HL-60/S4 (cell line): ENCODE data around the gene BIRC3.
"Not testable (repeated sequence)": the region's sequence is repeated elsewhere in the genome, so short reads cannot be mapped to it uniquely, and the experiment has no call there.

ENCODE experiments used
- in situ Hi-C: fragments of 300-500 bp; cut with MboI; formaldehyde crosslinking; loops from 2 replicates; pipeline ENCODE4 v1.14.3; 2022; ENCODE audit warnings: low sequenced_read_pairs

Gene BIRC3

DNA sequence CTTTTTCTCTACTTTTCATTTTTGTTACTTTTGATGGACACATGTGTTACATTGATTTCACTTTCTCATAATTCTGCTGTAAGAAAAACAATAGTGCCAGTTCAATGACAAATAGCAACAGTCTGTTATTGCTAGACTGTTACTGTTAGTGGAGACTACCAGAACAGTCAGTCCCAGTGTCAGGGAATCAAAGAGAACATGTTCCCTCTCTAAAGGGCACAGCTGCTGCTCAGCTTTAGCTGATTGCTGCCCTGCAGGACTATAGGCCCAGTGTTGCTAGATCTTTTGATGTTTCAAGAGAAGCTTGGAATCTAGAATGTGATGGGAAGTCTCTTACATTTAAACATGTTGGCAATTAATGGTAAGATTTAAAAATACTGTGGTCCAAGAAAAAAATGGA, 3.4 kb downstream of the BIRC3 start:
- in situ Hi-C loops = no loop called here

- in situ Hi-C loops = no loop called here
Measured at GRCh38 chr11:102322560-102322959, 5.3 kb downstream of the BIRC3 start.

DNA sequence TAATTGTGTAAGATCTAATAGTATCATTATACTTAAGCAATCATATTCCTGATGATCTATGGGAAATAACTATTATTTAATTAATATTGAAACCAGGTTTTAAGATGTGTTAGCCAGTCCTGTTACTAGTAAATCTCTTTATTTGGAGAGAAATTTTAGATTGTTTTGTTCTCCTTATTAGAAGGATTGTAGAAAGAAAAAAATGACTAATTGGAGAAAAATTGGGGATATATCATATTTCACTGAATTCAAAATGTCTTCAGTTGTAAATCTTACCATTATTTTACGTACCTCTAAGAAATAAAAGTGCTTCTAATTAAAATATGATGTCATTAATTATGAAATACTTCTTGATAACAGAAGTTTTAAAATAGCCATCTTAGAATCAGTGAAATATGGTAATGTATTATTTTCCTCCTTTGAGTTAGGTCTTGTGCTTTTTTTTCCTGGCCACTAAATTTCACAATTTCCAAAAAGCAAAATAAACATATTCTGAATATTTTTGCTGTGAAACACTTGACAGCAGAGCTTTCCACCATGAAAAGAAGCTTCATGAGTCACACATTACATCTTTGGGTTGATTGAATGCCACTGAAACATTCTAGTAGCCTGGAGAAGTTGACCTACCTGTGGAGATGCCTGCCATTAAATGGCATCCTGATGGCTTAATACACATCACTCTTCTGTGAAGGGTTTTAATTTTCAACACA, 6.4 kb downstream of the BIRC3 start:
- in situ Hi-C loops = no loop called here

DNA sequence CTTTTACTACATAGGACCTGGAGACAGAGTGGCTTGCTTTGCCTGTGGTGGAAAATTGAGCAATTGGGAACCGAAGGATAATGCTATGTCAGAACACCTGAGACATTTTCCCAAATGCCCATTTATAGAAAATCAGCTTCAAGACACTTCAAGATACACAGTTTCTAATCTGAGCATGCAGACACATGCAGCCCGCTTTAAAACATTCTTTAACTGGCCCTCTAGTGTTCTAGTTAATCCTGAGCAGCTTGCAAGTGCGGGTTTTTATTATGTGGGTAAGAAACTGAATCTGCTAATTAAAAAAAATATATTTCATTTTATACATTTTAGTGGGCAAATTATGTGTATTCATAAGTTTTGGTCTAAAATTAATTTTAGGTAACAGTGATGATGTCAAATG, 7.8 kb downstream of the BIRC3 start:
- in situ Hi-C loops = no loop called here

DNA sequence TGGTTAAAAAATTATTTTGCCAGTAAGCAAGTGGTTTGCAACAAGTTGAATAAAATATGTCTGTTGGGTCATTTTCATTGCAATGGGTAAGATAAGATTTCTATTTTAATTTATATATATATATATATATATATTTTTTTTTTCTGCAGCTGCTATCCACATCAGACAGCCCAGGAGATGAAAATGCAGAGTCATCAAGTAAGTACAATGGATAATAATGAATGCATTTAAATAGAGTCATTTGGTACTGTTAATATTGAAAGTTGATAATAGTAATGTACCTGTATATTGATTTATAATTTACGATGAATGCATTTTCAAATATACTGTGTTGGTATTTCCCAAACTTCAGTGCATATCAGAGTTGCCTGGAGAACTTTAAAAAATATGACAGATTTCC, 11.5 kb downstream of the BIRC3 start:
- in situ Hi-C loops = no loop called here

DNA sequence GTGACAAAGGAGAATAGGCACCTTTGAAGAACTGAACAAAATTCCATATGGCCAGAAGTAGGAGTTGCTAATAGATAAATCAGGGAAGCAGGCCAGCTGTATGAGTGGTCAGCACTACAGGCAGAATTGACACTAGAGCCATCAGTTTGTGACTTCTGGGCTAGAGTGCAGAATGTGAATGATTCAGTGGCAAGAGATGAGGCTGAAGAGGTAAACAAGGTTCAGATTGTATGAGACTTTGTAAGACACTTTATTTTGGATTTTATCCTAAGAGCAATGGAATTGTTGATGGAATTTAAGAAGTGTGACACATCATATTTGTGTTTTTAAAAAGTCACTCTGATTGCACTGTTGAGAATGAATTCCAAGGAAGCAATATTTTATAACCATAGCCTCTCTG, 12.9 kb downstream of the BIRC3 start:
- in situ Hi-C loops = no loop called here

DNA sequence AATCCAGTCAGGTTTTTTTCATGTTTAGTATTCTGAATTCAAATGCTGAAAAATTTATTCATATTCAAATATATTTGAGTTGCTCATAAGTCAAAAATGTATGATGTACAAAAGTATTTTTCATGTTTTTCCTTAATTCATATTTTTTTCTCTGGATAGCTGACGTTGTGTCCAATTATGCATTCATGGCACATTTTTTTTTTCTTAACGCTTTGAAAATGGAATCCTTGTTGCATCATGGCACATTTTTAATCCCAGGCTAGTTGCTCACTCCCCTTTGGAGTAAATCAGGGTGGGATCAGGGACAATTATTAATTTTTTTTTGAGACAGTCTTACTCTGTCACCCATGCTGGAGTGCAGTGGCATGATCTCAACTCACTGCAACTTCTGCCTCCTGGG, 14.1 kb downstream of the BIRC3 start:
- in situ Hi-C loops = no loop called here

DNA sequence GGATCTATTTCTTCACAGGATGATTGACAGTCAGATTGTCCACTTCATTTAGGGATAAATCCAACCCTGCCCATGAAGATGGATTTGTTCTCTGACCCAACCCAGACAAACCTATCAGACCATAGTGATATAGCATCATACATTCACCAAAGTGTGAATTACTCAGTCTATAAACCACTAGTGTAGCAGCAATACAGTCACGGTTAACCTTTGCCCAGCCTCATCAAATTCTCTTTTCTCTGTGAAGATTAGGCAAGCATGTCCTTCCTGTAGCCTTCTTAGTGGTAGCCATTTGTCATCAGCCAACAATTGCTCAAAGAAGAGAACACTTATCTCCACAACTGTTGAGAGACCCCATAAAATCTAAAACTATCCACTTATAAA, 15.3 kb downstream of the BIRC3 start:
- in situ Hi-C loops = no loop called here

DNA sequence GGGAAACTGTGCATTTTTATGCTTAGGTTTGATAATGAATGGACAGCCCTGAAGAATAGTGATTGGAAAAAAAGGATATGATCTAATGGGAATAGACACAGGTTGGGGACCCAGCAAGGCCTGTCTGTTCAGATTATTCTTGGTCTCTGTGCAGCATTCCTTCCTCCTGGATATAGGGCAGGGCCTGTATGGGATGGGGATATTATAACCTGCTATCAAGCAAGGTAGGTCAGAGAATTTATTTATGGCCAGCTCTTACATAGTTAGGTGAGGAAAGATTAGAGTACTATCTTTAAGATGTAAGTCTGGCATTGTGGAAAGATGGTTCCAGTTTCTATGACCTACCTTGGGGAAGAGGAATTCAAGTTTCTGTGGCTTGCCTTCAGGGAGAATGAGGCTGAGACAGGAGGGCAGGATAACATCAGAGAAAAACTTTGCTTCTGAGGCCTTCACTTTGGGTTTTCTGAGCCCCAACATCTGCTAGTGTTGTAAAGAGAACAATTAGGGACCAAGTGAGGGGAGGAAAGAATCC, 21.3 kb downstream of the BIRC3 start:
- in situ Hi-C loops = no loop called here

DNA sequence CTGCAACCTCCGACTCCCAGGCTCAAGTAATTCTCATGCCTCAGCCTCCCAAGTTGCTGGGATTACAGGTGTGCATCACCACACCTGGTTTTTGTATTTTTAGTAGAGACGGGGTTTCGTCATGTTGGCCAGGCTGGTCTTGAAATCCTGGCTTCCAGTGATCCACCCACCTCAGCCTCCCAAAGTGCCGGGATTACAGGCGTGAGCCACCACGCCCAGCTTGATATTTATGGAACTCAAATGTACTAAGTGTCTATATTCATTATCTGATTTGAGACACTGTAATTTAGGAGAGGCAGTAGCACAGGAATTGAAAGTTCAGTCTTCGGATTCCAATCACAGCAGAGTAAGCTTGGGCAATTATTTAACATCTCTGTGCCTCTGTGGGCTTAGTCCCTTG, 24.0 kb downstream of the BIRC3 start:
- in situ Hi-C loops = not testable (repeated sequence)

DNA sequence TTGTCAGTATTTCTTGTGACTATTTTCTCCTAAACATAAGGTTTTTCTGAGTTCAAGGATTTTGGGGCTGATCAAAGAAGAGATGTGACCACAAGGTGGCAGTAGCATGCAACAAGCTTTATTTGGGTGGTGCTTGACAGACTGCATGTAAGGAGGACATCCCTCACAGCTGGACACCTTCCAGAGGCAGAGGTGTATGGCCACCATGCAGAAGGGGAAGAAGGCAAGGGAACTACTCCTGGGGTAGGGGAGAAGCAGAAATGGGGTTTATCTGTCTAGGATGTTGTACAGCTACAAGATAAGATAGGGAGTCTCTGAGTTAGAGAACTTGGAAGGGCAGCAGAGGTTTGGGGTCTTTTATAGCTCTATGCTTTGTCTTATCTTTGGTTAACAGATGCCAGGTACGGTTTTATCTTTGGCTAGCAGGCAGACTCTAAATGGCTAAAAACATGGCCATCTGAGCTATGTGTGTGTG, 24.6 kb downstream of the BIRC3 start:
- in situ Hi-C loops = no loop called here

GRCh38 chr11:102343809-102344208, 26.5 kb downstream of the BIRC3 start:
- in situ Hi-C loops = no loop called here

DNA sequence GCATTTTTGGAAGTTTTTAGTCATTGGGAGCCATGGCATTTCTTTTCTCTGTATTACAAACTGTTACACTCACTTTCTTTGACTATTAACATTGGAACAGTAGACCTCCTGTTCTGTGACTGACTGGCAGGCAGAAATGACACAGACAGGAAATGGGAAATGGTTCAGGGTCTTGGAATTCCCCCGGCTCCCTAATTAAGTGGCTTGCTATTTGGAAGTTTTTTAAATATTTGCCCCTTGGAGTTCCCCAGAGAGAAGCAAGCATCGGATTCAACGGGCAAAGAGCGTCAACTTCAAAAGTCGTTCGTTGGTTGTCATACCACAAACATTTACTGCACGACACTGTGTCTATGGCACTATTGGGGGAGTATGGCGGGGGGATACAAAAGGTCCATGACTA, 28.6 kb downstream of the BIRC3 start:
- in situ Hi-C loops = no loop called here

DNA sequence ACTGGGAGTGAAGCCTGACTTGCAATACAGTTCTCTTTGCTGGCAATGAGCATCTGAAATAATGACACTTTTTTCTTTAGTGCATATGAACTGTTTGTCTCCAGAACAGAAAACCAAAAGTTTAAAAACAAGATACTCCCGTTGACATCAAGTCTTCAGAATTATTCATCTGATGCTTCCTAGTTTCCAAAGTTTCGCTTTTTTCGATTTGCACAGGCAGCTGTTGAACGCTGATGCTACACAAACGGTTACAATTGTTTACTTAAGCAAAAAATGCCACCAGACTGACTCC, 29.1 kb downstream of the BIRC3 start:
- in situ Hi-C loops = no loop called here

DNA sequence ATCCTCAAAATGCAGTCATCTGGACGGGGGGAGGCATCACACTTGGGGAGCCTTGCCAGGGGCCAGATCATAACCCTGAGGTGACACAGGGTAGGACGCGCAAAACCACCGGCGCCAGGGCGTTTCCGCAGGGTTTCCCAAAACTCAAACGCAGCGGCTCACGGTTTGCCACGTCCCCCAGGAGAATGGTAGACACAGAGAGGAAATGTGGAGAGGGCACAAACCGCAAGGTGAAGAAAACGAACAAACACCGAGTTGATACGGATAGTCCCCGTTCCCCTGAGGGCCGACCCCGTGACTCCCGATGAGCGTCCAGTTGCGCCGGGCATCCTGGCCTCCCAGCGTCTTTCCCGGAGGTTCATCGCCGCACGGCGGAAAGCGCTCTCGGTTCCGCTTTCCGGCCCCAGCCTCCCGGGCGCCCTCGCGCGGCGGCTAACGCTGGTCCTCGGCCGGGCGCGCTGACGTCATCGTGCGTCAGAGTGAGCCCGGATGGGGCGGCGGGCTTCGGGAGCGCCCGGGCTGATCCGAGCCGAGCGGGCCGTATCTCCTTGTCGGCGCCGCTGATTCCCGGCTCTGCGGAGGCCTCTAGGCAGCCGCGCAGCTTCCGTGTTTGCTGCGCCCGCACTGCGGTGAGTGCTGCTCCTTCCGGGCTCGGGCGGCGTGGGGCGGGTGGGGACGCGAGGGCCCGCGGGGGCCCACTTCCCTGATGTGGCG, 29.6 kb downstream of the BIRC3 start, which contains the start of gene BIRC2:
TSS of gene BIRC2 (plus strand) at position 467 of the 714 bp plus-strand sequence. CDS start 2,641 bp downstream, outside the sequence.
- in situ Hi-C loops = no loop called here

- in situ Hi-C loops = no loop called here
Measured at GRCh38 chr11:102347462-102348370, 30.4 kb downstream of the BIRC3 start.

DNA sequence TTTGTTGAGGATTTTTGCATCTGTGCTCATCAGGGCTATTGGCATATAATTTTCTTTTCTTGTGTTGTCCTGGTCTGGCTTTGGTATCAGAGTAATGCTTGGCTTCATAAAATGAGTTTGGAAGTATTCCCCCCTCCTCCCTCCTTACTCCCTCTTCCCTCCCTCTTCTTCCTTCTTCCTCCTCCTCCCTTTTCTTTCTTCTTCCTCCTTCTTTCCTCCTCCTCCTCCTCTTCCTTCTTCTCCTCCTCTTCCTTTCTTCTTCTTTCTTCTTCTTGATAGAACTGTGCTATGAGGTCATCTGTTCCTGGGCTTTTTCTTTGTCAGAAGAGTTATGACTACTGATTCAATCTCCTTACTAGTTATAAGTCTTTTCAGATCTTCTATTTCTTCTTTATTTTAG, 39.8 kb downstream of the BIRC3 start:
- in situ Hi-C loops = no loop called here

GRCh38 chr11:102359372-102359771, 42.1 kb downstream of the BIRC3 start:
- in situ Hi-C loops = no loop called here

GRCh38 chr11:102360681-102361080, 43.4 kb downstream of the BIRC3 start:
- in situ Hi-C loops = no loop called here

GRCh38 chr11:102361086-102362031, 44.1 kb downstream of the BIRC3 start:
- in situ Hi-C loops = no loop called here
